Fibroblast of lung (primary cell): ENCODE data around the gene ZZZ3. TPM values are rescaled to one million over a fixed set of nuclear protein-coding genes. Genes with fewer than 3 reads are reported as not detected.

ENCODE experiments used
- DNase-seq, 2 donors: peaks; one replicate each; pipeline versions ENCODE4 v3.0.0 to v3.0.0-alpha.2; 2010; ENCODE audit warnings: low read depth in 2 of 2
- H2AFZ ChIP-seq: 2 replicates; pipeline ENCODE4 v1.5.1; 2012; ENCODE audit warnings: low read length, control low read depth, inconsistent platforms
- H3K27ac ChIP-seq: 2 replicates; pipeline ENCODE4 v1.5.1; 2011; ENCODE audit warnings: low read length, control low read depth; ENCODE audit not compliant: insufficient read depth
- H3K27me3 ChIP-seq: 2 replicates; pipeline ENCODE4 v1.5.1; 2011; ENCODE audit warnings: mild to moderate bottlenecking, low read length; ENCODE audit not compliant: control insufficient read depth, insufficient read depth
- H3K36me3 ChIP-seq: 2 replicates; pipeline ENCODE4 v1.5.1; 2011; ENCODE audit warnings: low read length; ENCODE audit not compliant: control insufficient read depth, insufficient read depth
- H3K4me1 ChIP-seq: 2 replicates; pipeline ENCODE4 v1.5.1; 2011; ENCODE audit warnings: low read length; ENCODE audit not compliant: control insufficient read depth, insufficient read depth; ENCODE audit errors: extremely low read depth
- H3K4me2 ChIP-seq: 2 replicates; pipeline ENCODE4 v1.5.1; 2011; ENCODE audit warnings: low read length, control low read depth; ENCODE audit not compliant: insufficient read depth; ENCODE audit errors: extremely low read depth
- H3K4me3 ChIP-seq, 4 experiments: fragments of 200-600 bp in 1 of 4; sonication (generic) in 1 of 4; replicated peaks in 1 of 4; 2 replicates each; pipeline ENCODE4 v1.5.1; 2011 to 2016; ENCODE audit warnings: low read length in 4 of 4, low read depth in 3 of 4, mild to moderate bottlenecking in 3 of 4, control low read depth in 2 of 4, inconsistent platforms in 1 of 4, mixed read lengths in 1 of 4; ENCODE audit not compliant: insufficient read depth in 1 of 4; ENCODE audit errors: control extremely low read depth in 1 of 4
- H3K79me2 ChIP-seq: 2 replicates; pipeline ENCODE4 v1.5.1; 2012; ENCODE audit warnings: mild to moderate bottlenecking, low read length, inconsistent platforms; ENCODE audit not compliant: control insufficient read depth, insufficient read depth
- H3K9ac ChIP-seq: 2 replicates; pipeline ENCODE4 v1.5.1; 2011; ENCODE audit warnings: mild to moderate bottlenecking, low read length, control low read depth; ENCODE audit not compliant: insufficient read depth
- H3K9me3 ChIP-seq: 2 replicates; pipeline ENCODE4 v1.5.1; 2012; ENCODE audit warnings: low read depth, low read length; ENCODE audit not compliant: control insufficient read depth, insufficient read depth
- H4K20me1 ChIP-seq: 2 replicates; pipeline ENCODE4 v1.5.1; 2011; ENCODE audit warnings: low read length; ENCODE audit not compliant: control insufficient read depth, insufficient read depth; ENCODE audit errors: extremely low read depth
- CTCF ChIP-seq, 2 donors: IDR thresholded peaks in 1 of 2; conservative IDR thresholded peaks in 1 of 2; 1 replicate in 1 of 2; 2 replicates in 1 of 2; pipeline ENCODE4 v1.5.1; 2011 to 2012; ENCODE audit warnings: low read length in 2 of 2, control low read depth in 1 of 2, inconsistent platforms in 1 of 2, low read depth in 1 of 2, mild to moderate bottlenecking in 1 of 2
- EZH2 ChIP-seq: IDR thresholded peaks from 2 replicates; pipeline ENCODE4 v1.5.1; 2012; ENCODE audit warnings: low read length, control low read depth, mild to moderate bottlenecking; ENCODE audit errors: missing control alignments
- polyA plus RNA-seq, 2 donors: library from polyadenylated mRNA; depleted of rRNA in 1 of 2; stranded (reverse) in 1 of 2; unstranded in 1 of 2; fragments of >200 nt; gene quantifications; 2 replicates each; pipeline ENCODE4 v1.2.1, GENCODE V29; 2011 to 2012; ENCODE audit warnings: missing spikeins in 1 of 2
- total RNA-seq: library from RNA; depleted of rRNA; stranded (reverse); fragments of >200 nt; gene quantifications from 2 replicates; pipeline ENCODE4 v1.2.1, GENCODE V29; 2014

Gene ZZZ3
- total and polyA plus RNA-seq, 2 donors (not counting 1 experiment from before 2014, with no cell fraction given): 38.6 to 111 TPM

GRCh38 chr1:77718181-77718580 lies 35.7 kb upstream of the ZZZ3 start:
- no peaks in the 10 kb centered on the region for H3K9me3 ChIP-seq
- no peak overlapping the region for H3K27ac ChIP-seq
- H3K4me2 ChIP-seq: no peak overlapping the region
- no peaks in the 10 kb centered on the region for H3K27me3 ChIP-seq
- no peak overlapping the region for H3K4me3 ChIP-seq
- no peak for DNase-seq
- no peaks in the 10 kb centered on the region for H3K4me1 ChIP-seq
- H3K36me3 ChIP-seq: peaks cover 2% of the 10 kb centered on the region
- no peaks in the 10 kb centered on the region for H4K20me1 ChIP-seq
- H2AFZ ChIP-seq: no peak overlapping the region
- TF ChIP-seq EZH2 (no peak), CTCF (conservative IDR thresholded peaks at IDR 0.05 in 1 of 2, IDR thresholded peaks at IDR 0.05 in 1 of 2; ENCODE audit: low read depth in 1 of 2, low read length in 2 of 2) (no peak)
- H3K9ac ChIP-seq: no peak overlapping the region
- no peaks in the 10 kb centered on the region for H3K79me2 ChIP-seq

- H4K20me1 ChIP-seq: no peaks in the 10 kb centered on the region
- H3K9ac ChIP-seq: no peak overlapping the region
- DNase-seq: no peak
- H3K36me3 ChIP-seq: peaks cover 2% of the 10 kb centered on the region
- no peaks in the 10 kb centered on the region for H3K27me3 ChIP-seq
- no peak overlapping the region for H3K4me3 ChIP-seq
- H2AFZ ChIP-seq: no peak overlapping the region
- TF ChIP-seq CTCF (conservative IDR thresholded peaks at IDR 0.05 in 1 of 2, IDR thresholded peaks at IDR 0.05 in 1 of 2; ENCODE audit: low read depth in 1 of 2, low read length in 2 of 2) (no peak), EZH2 (no peak)
- H3K79me2 ChIP-seq: no peaks in the 10 kb centered on the region
- no peak overlapping the region for H3K4me2 ChIP-seq
- no peaks in the 10 kb centered on the region for H3K4me1 ChIP-seq
- no peak overlapping the region for H3K27ac ChIP-seq
- no peaks in the 10 kb centered on the region for H3K9me3 ChIP-seq
Measured at GRCh38 chr1:77716065-77716464, 33.6 kb upstream of the ZZZ3 start.

- H4K20me1 ChIP-seq: no peaks in the 10 kb centered on the region
- no peaks in the 10 kb centered on the region for H3K79me2 ChIP-seq
- H3K27me3 ChIP-seq: no peaks in the 10 kb centered on the region
- H3K36me3 ChIP-seq: peaks cover 4% of the 10 kb centered on the region
- no peak for DNase-seq
- no peak overlapping the region for H2AFZ ChIP-seq
- H3K27ac ChIP-seq: no peak overlapping the region
- H3K4me1 ChIP-seq: no peaks in the 10 kb centered on the region
- TF ChIP-seq EZH2 (no peak), CTCF (conservative IDR thresholded peaks at IDR 0.05 in 1 of 2, IDR thresholded peaks at IDR 0.05 in 1 of 2; ENCODE audit: low read depth in 1 of 2, low read length in 2 of 2) (no peak)
- no peak overlapping the region for H3K4me3 ChIP-seq
- H3K9ac ChIP-seq: no peak overlapping the region
- no peaks in the 10 kb centered on the region for H3K9me3 ChIP-seq
- no peak overlapping the region for H3K4me2 ChIP-seq
Measured at GRCh38 chr1:77709727-77710126, 27.3 kb upstream of the ZZZ3 start.
